Keratinocyte (primary cell): ENCODE measurements around the gene RAI2. TPM values are rescaled to one million over a fixed set of nuclear protein-coding genes. Genes with fewer than 3 reads are reported as not detected.

Experiments
- DNase-seq: peaks from one replicate; pipeline ENCODE4 v3.0.0-alpha.2; 2011; ENCODE audit warnings: low read depth, missing footprints, low spot score
- FAIRE-seq: peaks from 2 replicates; lab custom pipeline; 2011; peaks lifted over from hg19 to GRCh38; lab: Jason Lieb, UNC
- H2AFZ ChIP-seq: 2 replicates; pipeline ENCODE4 v1.6.0; 2012; ENCODE audit warnings: low read length, control low read depth, inconsistent platforms; ENCODE audit not compliant: control insufficient read depth
- H3K27ac ChIP-seq: 2 replicates; pipeline ENCODE4 v1.5.1; 2011; ENCODE audit warnings: low read length; ENCODE audit not compliant: control insufficient read depth, insufficient read depth
- H3K27me3 ChIP-seq: 3 replicates; pipeline ENCODE4 v1.6.0; 2011; ENCODE audit warnings: low read length; ENCODE audit not compliant: control insufficient read depth, insufficient read depth; ENCODE audit errors: extremely low read depth
- H3K36me3 ChIP-seq, 2 experiments: 2 replicates in 1 of 2; 3 replicates in 1 of 2; pipeline ENCODE4 v1.5.1; 2011; ENCODE audit warnings: low read length in 2 of 2, mild to moderate bottlenecking in 1 of 2; ENCODE audit not compliant: control insufficient read depth in 2 of 2, insufficient read depth in 2 of 2; ENCODE audit errors: extremely low read depth in 1 of 2
- H3K4me1 ChIP-seq: 3 replicates; pipeline ENCODE4 v1.5.1; 2011; ENCODE audit warnings: low read length; ENCODE audit not compliant: control insufficient read depth, insufficient read depth; ENCODE audit errors: extremely low read depth
- H3K4me2 ChIP-seq: 3 replicates; pipeline ENCODE4 v1.6.0; 2011; ENCODE audit warnings: low read depth, low read length; ENCODE audit not compliant: control insufficient read depth, insufficient read depth; ENCODE audit errors: extremely low read depth
- H3K4me3 ChIP-seq, 3 experiments: fragments of 200-600 bp in 1 of 3; sonication (generic) in 1 of 3; 2 replicates in 2 of 3; 3 replicates in 1 of 3; pipeline ENCODE4 v1.5.1; 2011 to 2016; ENCODE audit warnings: low read length in 3 of 3, mild to moderate bottlenecking in 3 of 3, control low read depth in 2 of 3, inconsistent platforms in 1 of 3, low read depth in 1 of 3, mixed read lengths in 1 of 3, mixed run types in 1 of 3, moderate library complexity in 1 of 3; ENCODE audit not compliant: control insufficient read depth in 2 of 3, insufficient read depth in 2 of 3; ENCODE audit errors: extremely low read depth in 1 of 3
- H3K79me2 ChIP-seq: 2 replicates; pipeline ENCODE4 v1.6.0; 2012; ENCODE audit warnings: low read length; ENCODE audit not compliant: control insufficient read depth, insufficient read depth
- H3K9ac ChIP-seq: 3 replicates; pipeline ENCODE4 v1.6.0; 2011; ENCODE audit warnings: low read length; ENCODE audit not compliant: control insufficient read depth, insufficient read depth; ENCODE audit errors: extremely low read depth
- H3K9me1 ChIP-seq: 3 replicates; pipeline ENCODE4 v1.6.0; 2011; ENCODE audit warnings: low read length; ENCODE audit not compliant: control insufficient read depth, insufficient read depth; ENCODE audit errors: extremely low read depth
- H3K9me3 ChIP-seq: 2 replicates; pipeline ENCODE4 v1.5.1; 2012; ENCODE audit warnings: low read depth, low read length; ENCODE audit not compliant: control insufficient read depth
- H4K20me1 ChIP-seq: 3 replicates; pipeline ENCODE4 v1.6.0; 2011; ENCODE audit warnings: low read length; ENCODE audit not compliant: control insufficient read depth, insufficient read depth; ENCODE audit errors: extremely low read depth
- CTCF ChIP-seq, 3 experiments: IDR thresholded peaks in 1 of 3; conservative IDR thresholded peaks in 1 of 3; optimal IDR thresholded peaks in 1 of 3; 2 replicates in 2 of 3; 3 replicates in 1 of 3; pipeline versions ENCODE3 to v1.5.1; 2011; ENCODE audit warnings: low read length in 3 of 3, mild to moderate bottlenecking in 3 of 3, moderate library complexity in 2 of 3, control low read depth in 1 of 3, inconsistent platforms in 1 of 3; ENCODE audit not compliant: insufficient read depth in 2 of 3; ENCODE audit errors: extremely low read depth in 1 of 3
- EZH2 ChIP-seq: IDR thresholded peaks from one replicate; pipeline ENCODE4 v1.6.1; 2012; ENCODE audit warnings: inconsistent platforms, mild to moderate bottlenecking, low read length, moderate library complexity
- dilution Hi-C: fragments of 300-500 bp; cut with MboI; formaldehyde crosslinking; loops from one replicate; pipeline ENCODE4 v1.7.0; 2020; ENCODE audit warnings: low sequenced_read_pairs; ENCODE audit not compliant: extremely low pct_ligation_motif_present
- polyA plus RNA-seq, 5 experiments: library from polyadenylated mRNA; depleted of rRNA in 3 of 5; stranded (reverse) in 3 of 5; stranded (forward) in 1 of 5; unstranded in 1 of 5; fragments of >200 nt; gene quantifications; 1 replicate in 1 of 5; 2 replicates in 3 of 5; 3 replicates in 1 of 5; pipeline versions ENCODE4 v1.2.1 to v1.2.3, GENCODE V29; 2011 to 2012; ENCODE audit warnings: missing spikeins in 2 of 5, low read depth in 1 of 5, low replicate concordance in 1 of 5

RAI2 gene
- polyA plus RNA-seq, 1 donor (not counting 4 experiments of a cell fraction or from before 2014, with no cell fraction given), result not detected

GRCh38 chrX:17768997-17769396 is 92.1 kb downstream of the RAI2 start:
- no peak overlapping the region for H3K4me3 ChIP-seq
- H3K27me3 ChIP-seq, result peaks cover 11% of the 10 kb centered on the region
- H3K9ac ChIP-seq, result no peak overlapping the region
- dilution Hi-C loops, result no loop called here
- TF ChIP-seq EZH2, result no peak
- TF ChIP-seq CTCF (optimal IDR thresholded peaks at IDR 0.05 in 1 of 3, IDR thresholded peaks at IDR 0.05 in 1 of 3, conservative IDR thresholded peaks at IDR 0.05 in 1 of 3; ENCODE audit: extremely low read depth in 1 of 3, insufficient read depth in 2 of 3, low read length in 3 of 3), result no peak
- no peaks in the 10 kb centered on the region for H3K9me3 ChIP-seq
- no peak for FAIRE-seq
- H3K4me1 ChIP-seq, result no peaks in the 10 kb centered on the region
- H3K79me2 ChIP-seq, result no peaks in the 10 kb centered on the region
- H4K20me1 ChIP-seq, result no peaks in the 10 kb centered on the region
- no peaks in the 10 kb centered on the region for H3K36me3 ChIP-seq
- H3K9me1 ChIP-seq, result no peaks in the 10 kb centered on the region
- no peak overlapping the region for H3K27ac ChIP-seq
- no peak for DNase-seq
- no peak overlapping the region for H2AFZ ChIP-seq
- no peak overlapping the region for H3K4me2 ChIP-seq

DNA sequence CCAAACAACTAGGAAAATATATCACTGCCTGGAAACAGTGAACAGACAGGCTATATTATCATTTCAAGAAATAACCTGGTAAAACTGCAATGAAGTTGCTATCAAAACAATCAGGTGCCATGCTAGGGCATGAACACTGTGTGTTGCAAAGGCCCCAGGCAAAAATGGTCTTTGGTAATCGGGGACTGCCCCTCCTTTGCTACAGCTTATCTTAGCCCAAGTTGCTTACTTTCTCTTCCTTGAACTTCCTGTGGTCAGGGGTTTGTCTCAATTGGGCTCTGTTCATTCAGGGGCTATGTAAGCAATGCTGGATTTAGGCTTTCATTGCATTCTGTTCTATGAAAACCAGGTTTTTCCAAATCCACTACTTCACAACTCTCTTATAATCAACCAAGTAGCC is 93.4 kb downstream of the RAI2 start:
- H3K27me3 ChIP-seq, result peaks cover 11% of the 10 kb centered on the region
- no peak for FAIRE-seq

More for the DNA sequence above, 93.4 kb downstream of the RAI2 start:
- no peak for TF ChIP-seq CTCF (optimal IDR thresholded peaks at IDR 0.05 in 1 of 3, IDR thresholded peaks at IDR 0.05 in 1 of 3, conservative IDR thresholded peaks at IDR 0.05 in 1 of 3; ENCODE audit: extremely low read depth in 1 of 3, insufficient read depth in 2 of 3, low read length in 3 of 3)
- no peak for TF ChIP-seq EZH2
- DNase-seq, result no peak
- no peaks in the 10 kb centered on the region for H3K4me1 ChIP-seq
- no peak overlapping the region for H2AFZ ChIP-seq
- H3K9ac ChIP-seq, result no peak overlapping the region
- dilution Hi-C loops, result no loop called here
- H3K79me2 ChIP-seq, result no peaks in the 10 kb centered on the region
- H3K4me2 ChIP-seq, result no peak overlapping the region
- no peaks in the 10 kb centered on the region for H3K36me3 ChIP-seq
- no peaks in the 10 kb centered on the region for H3K9me1 ChIP-seq
- no peaks in the 10 kb centered on the region for H4K20me1 ChIP-seq
- H3K27ac ChIP-seq, result no peak overlapping the region
- H3K4me3 ChIP-seq, result no peak overlapping the region
- no peaks in the 10 kb centered on the region for H3K9me3 ChIP-seq
